Measurements from ENCODE around the gene INSIG1.

GRCh38 chr7:155356323-155357105 is 58.8 kb downstream of the INSIG1 start:
- TF ChIP-seq ELF1 (IDR thresholded peaks at IDR 0.05; ENCODE audit: borderline replicate concordance, low read depth): no peak
- peak; percentile 55 to 66 (median 66) for TF ChIP-seq CTCF (IDR thresholded peaks at IDR 0.05 in 2 of 3, conservative IDR thresholded peaks at IDR 0.05 in 1 of 3; ENCODE audit: borderline replicate concordance in 1 of 3, insufficient read depth in 1 of 3, low read depth in 2 of 3, low read length in 2 of 3)
- TF ChIP-seq, protein P1, sequence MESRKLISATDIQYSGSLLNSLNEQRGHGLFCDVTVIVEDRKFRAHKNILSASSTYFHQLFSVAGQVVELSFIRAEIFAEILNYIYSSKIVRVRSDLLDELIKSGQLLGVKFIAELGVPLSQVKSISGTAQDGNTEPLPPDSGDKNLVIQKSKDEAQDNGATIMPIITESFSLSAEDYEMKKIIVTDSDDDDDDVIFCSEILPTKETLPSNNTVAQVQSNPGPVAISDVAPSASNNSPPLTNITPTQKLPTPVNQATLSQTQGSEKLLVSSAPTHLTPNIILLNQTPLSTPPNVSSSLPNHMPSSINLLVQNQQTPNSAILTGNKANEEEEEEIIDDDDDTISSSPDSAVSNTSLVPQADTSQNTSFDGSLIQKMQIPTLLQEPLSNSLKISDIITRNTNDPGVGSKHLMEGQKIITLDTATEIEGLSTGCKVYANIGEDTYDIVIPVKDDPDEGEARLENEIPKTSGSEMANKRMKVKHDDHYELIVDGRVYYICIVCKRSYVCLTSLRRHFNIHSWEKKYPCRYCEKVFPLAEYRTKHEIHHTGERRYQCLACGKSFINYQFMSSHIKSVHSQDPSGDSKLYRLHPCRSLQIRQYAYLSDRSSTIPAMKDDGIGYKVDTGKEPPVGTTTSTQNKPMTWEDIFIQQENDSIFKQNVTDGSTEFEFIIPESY (IDR thresholded peaks at IDR 0.05; ENCODE audit: extremely low read depth, insufficient replicate concordance, low read length): no peak
- no peak for TF ChIP-seq TCF7L2 (IDR thresholded peaks at IDR 0.05; ENCODE audit: borderline replicate concordance, extremely low read depth, insufficient read depth, insufficient read length)
- TF ChIP-seq YY1 (IDR thresholded peaks at IDR 0.05; ENCODE audit: extremely low read depth, insufficient replicate concordance, low read depth, low read length): no peak
- no peak for TF ChIP-seq EZH2 (IDR thresholded peaks at IDR 0.05)
- peak; percentile 63 for TF ChIP-seq RAD21 (IDR thresholded peaks at IDR 0.05; ENCODE audit: low read depth)
- no peak for TF ChIP-seq JUND (IDR thresholded peaks at IDR 0.05)
- TF ChIP-seq, protein P2, sequence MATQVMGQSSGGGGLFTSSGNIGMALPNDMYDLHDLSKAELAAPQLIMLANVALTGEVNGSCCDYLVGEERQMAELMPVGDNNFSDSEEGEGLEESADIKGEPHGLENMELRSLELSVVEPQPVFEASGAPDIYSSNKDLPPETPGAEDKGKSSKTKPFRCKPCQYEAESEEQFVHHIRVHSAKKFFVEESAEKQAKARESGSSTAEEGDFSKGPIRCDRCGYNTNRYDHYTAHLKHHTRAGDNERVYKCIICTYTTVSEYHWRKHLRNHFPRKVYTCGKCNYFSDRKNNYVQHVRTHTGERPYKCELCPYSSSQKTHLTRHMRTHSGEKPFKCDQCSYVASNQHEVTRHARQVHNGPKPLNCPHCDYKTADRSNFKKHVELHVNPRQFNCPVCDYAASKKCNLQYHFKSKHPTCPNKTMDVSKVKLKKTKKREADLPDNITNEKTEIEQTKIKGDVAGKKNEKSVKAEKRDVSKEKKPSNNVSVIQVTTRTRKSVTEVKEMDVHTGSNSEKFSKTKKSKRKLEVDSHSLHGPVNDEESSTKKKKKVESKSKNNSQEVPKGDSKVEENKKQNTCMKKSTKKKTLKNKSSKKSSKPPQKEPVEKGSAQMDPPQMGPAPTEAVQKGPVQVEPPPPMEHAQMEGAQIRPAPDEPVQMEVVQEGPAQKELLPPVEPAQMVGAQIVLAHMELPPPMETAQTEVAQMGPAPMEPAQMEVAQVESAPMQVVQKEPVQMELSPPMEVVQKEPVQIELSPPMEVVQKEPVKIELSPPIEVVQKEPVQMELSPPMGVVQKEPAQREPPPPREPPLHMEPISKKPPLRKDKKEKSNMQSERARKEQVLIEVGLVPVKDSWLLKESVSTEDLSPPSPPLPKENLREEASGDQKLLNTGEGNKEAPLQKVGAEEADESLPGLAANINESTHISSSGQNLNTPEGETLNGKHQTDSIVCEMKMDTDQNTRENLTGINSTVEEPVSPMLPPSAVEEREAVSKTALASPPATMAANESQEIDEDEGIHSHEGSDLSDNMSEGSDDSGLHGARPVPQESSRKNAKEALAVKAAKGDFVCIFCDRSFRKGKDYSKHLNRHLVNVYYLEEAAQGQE (IDR thresholded peaks at IDR 0.05; ENCODE audit: low read depth): no peak

Measured in HCT116 (cell line).